ENCODE data around the gene PATL1. TPM values are rescaled to one million over a fixed set of nuclear protein-coding genes. Genes with fewer than 3 reads are reported as not detected.
"Not testable (repeated sequence)": the region's sequence is repeated elsewhere in the genome, so short reads cannot be mapped to it uniquely, and the experiment has no call there.

PATL1 gene
- total and polyA plus RNA-seq, 2 donors (not counting 1 experiment from before 2014, with no cell fraction given) = 11.6 to 68.1 TPM

GRCh38 chr11:59689015-59689414, 20.2 kb upstream of the PATL1 start:
- no peak overlapping the region for H3K9ac ChIP-seq (ENCODE audit: insufficient read depth, low read length)
- no peaks in the 10 kb centered on the region for H3K9me3 ChIP-seq (ENCODE audit: control insufficient read depth, insufficient read depth, low read depth, low read length)
- H3K27me3 ChIP-seq (ENCODE audit: control insufficient read depth, insufficient read depth, low read length) = no peaks in the 10 kb centered on the region
- H3K79me2 ChIP-seq (ENCODE audit: control insufficient read depth, insufficient read depth, low read length) = no peaks in the 10 kb centered on the region
- H3K4me1 ChIP-seq (ENCODE audit: control insufficient read depth, extremely low read depth, insufficient read depth, low read length) = no peaks in the 10 kb centered on the region
- no peak for DNase-seq (ENCODE audit: low read depth in 2 of 2)
- H3K4me3 ChIP-seq (replicated peaks in 1 of 4; ENCODE audit: control extremely low read depth in 1 of 4, insufficient read depth in 1 of 4, low read depth in 3 of 4, low read length in 4 of 4) = no peak overlapping the region
- H2AFZ ChIP-seq (ENCODE audit: low read length) = no peak overlapping the region
- no peaks in the 10 kb centered on the region for H3K36me3 ChIP-seq (ENCODE audit: control insufficient read depth, insufficient read depth, low read length)
- H3K4me2 ChIP-seq (ENCODE audit: extremely low read depth, insufficient read depth, low read length) = no peak overlapping the region
- H4K20me1 ChIP-seq (ENCODE audit: control insufficient read depth, extremely low read depth, insufficient read depth, low read length) = no peaks in the 10 kb centered on the region
- H3K27ac ChIP-seq (ENCODE audit: insufficient read depth, low read length) = no peak overlapping the region
- no peak for TF ChIP-seq CTCF (conservative IDR thresholded peaks at IDR 0.05 in 1 of 2, IDR thresholded peaks at IDR 0.05 in 1 of 2; ENCODE audit: low read depth in 1 of 2, low read length in 2 of 2)
- no peak for TF ChIP-seq EZH2 (IDR thresholded peaks at IDR 0.05; ENCODE audit: low read length, missing control alignments)

- DNase-seq (ENCODE audit: low read depth in 2 of 2); H3K27ac ChIP-seq (ENCODE audit: insufficient read depth, low read length); H3K9me3 ChIP-seq (ENCODE audit: control insufficient read depth, insufficient read depth, low read depth, low read length); H3K79me2 ChIP-seq (ENCODE audit: control insufficient read depth, insufficient read depth, low read length); H2AFZ ChIP-seq (ENCODE audit: low read length); H3K4me2 ChIP-seq (ENCODE audit: extremely low read depth, insufficient read depth, low read length); H3K27me3 ChIP-seq (ENCODE audit: control insufficient read depth, insufficient read depth, low read length); H4K20me1 ChIP-seq (ENCODE audit: control insufficient read depth, extremely low read depth, insufficient read depth, low read length); H3K4me3 ChIP-seq (replicated peaks in 1 of 4; ENCODE audit: control extremely low read depth in 1 of 4, insufficient read depth in 1 of 4, low read depth in 3 of 4, low read length in 4 of 4); H3K9ac ChIP-seq (ENCODE audit: insufficient read depth, low read length); H3K4me1 ChIP-seq (ENCODE audit: control insufficient read depth, extremely low read depth, insufficient read depth, low read length); H3K36me3 ChIP-seq (ENCODE audit: control insufficient read depth, insufficient read depth, low read length): not testable (repeated sequence)
Measured at GRCh38 chr11:59681260-59681725, 12.5 kb upstream of the PATL1 start.

GRCh38 chr11:59680287-59681154, 11.7 kb upstream of the PATL1 start:
- Histone ChIP-seq H3K27me3 (ENCODE audit: control insufficient read depth, insufficient read depth, low read length) (no peaks in the 10 kb centered on the region), H3K27ac (ENCODE audit: insufficient read depth, low read length) (no peak overlapping the region), H2AFZ (ENCODE audit: low read length) (no peak overlapping the region), H3K36me3 (ENCODE audit: control insufficient read depth, insufficient read depth, low read length) (no peaks in the 10 kb centered on the region), H3K9ac (ENCODE audit: insufficient read depth, low read length) (no peak overlapping the region), H3K4me2 (ENCODE audit: extremely low read depth, insufficient read depth, low read length) (no peak overlapping the region), H4K20me1 (ENCODE audit: control insufficient read depth, extremely low read depth, insufficient read depth, low read length) (no peaks in the 10 kb centered on the region), H3K9me3 (ENCODE audit: control insufficient read depth, insufficient read depth, low read depth, low read length) (no peaks in the 10 kb centered on the region), H3K4me1 (ENCODE audit: control insufficient read depth, extremely low read depth, insufficient read depth, low read length) (no peaks in the 10 kb centered on the region), H3K79me2 (ENCODE audit: control insufficient read depth, insufficient read depth, low read length) (no peaks in the 10 kb centered on the region), H3K4me3 (replicated peaks in 1 of 4; ENCODE audit: control extremely low read depth in 1 of 4, insufficient read depth in 1 of 4, low read depth in 3 of 4, low read length in 4 of 4) (no peak overlapping the region)
- TF ChIP-seq EZH2 (IDR thresholded peaks at IDR 0.05; ENCODE audit: low read length, missing control alignments) (no peak), CTCF (conservative IDR thresholded peaks at IDR 0.05 in 1 of 2, IDR thresholded peaks at IDR 0.05 in 1 of 2; ENCODE audit: low read depth in 1 of 2, low read length in 2 of 2) (peak; percentile 94 to 96)
- peak; percentile 69 to 87 for DNase-seq (ENCODE audit: low read depth in 2 of 2)

All from fibroblast of lung (primary cell).